RWPE2 (cell line): ENCODE data around the gene PRSS50.
"Not testable (repeated sequence)": the region's sequence is repeated elsewhere in the genome, so short reads cannot be mapped to it uniquely, and the experiment has no call there.

ENCODE experiments used
- ATAC-seq: fragments of 200-7000 bp; cut with Tn5 transposase; 3 replicates; pipeline ENCODE4 v1.9.1; 2021; ENCODE audit warnings: low read depth
- DNase-seq: peaks from one replicate; pipeline ENCODE4 v3.0.0-alpha.2; 2020; ENCODE audit warnings: low spot score
- H3K27ac ChIP-seq: fragments of 450-650 bp; 2 replicates; pipeline ENCODE4 v1.5.1; 2017; ENCODE audit warnings: mild to moderate bottlenecking; ENCODE audit not compliant: poor library complexity, severe bottlenecking
- H3K27me3 ChIP-seq: fragments of 250-450 bp; sonication (Bioruptor Pico); 2 replicates; pipeline ENCODE4 v1.5.1; 2021; ENCODE audit warnings: mild to moderate bottlenecking, moderate library complexity; ENCODE audit not compliant: insufficient read depth, poor library complexity, severe bottlenecking
- H3K36me3 ChIP-seq: fragments of 250-450 bp; sonication (Bioruptor Pico); 2 replicates; pipeline ENCODE4 v1.5.1; 2020; ENCODE audit warnings: low read depth, mild to moderate bottlenecking, moderate library complexity
- H3K4me1 ChIP-seq: fragments of 250-450 bp; sonication (Bioruptor Pico); 2 replicates; pipeline ENCODE4 v1.5.1; 2021; ENCODE audit warnings: mild to moderate bottlenecking, moderate library complexity; ENCODE audit not compliant: insufficient read depth, poor library complexity, severe bottlenecking
- H3K4me3 ChIP-seq: fragments of 250-450 bp; sonication (Bioruptor Pico); 2 replicates; pipeline ENCODE4 v1.5.1; 2021; ENCODE audit warnings: mild to moderate bottlenecking, moderate library complexity; ENCODE audit not compliant: severe bottlenecking
- H3K9me3 ChIP-seq: fragments of 250-450 bp; sonication (Bioruptor Pico); 2 replicates; pipeline ENCODE4 v1.5.1; 2021; ENCODE audit warnings: mild to moderate bottlenecking, moderate library complexity; ENCODE audit not compliant: severe bottlenecking
- TF ChIP-seq, protein P1 (sequence below): fragments of 450-650 bp; IDR thresholded peaks from one replicate; pipeline ENCODE4 v1.5.1; 2017; ENCODE audit warnings: mild to moderate bottlenecking, moderate library complexity; ENCODE audit not compliant: poor library complexity, severe bottlenecking

PRSS50 gene

DNA sequence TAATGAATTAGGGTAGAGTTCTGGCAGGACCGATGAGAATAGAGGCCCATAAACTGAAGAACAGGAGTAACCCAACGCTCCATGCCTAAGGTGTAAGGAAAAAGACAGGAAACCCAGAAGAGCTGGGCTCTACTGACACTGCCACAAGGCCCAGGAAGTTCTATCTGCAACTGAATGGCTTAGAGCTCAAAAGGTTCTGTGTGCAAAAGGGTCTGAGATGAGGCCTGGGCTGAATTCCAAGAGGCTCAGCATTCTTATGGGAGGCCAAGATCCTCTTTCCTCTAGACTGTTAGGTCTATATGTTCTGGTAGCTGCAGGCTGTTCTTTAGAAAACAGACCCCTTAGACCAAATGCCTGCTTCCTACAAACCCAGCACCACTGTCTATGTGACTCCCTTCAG lies 30.5 kb upstream of the PRSS50 start:
- DNase-seq = no peak
- TF ChIP-seq, protein P1, sequence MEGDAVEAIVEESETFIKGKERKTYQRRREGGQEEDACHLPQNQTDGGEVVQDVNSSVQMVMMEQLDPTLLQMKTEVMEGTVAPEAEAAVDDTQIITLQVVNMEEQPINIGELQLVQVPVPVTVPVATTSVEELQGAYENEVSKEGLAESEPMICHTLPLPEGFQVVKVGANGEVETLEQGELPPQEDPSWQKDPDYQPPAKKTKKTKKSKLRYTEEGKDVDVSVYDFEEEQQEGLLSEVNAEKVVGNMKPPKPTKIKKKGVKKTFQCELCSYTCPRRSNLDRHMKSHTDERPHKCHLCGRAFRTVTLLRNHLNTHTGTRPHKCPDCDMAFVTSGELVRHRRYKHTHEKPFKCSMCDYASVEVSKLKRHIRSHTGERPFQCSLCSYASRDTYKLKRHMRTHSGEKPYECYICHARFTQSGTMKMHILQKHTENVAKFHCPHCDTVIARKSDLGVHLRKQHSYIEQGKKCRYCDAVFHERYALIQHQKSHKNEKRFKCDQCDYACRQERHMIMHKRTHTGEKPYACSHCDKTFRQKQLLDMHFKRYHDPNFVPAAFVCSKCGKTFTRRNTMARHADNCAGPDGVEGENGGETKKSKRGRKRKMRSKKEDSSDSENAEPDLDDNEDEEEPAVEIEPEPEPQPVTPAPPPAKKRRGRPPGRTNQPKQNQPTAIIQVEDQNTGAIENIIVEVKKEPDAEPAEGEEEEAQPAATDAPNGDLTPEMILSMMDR = no peak
- Histone ChIP-seq H3K4me3 (no peak overlapping the region), H3K27me3 (no peaks in the 10 kb centered on the region), H3K9me3 (no peaks in the 10 kb centered on the region), H3K36me3 (no peaks in the 10 kb centered on the region), H3K4me1 (no peaks in the 10 kb centered on the region), H3K27ac (no peak overlapping the region)
- ATAC-seq = no peak

DNA sequence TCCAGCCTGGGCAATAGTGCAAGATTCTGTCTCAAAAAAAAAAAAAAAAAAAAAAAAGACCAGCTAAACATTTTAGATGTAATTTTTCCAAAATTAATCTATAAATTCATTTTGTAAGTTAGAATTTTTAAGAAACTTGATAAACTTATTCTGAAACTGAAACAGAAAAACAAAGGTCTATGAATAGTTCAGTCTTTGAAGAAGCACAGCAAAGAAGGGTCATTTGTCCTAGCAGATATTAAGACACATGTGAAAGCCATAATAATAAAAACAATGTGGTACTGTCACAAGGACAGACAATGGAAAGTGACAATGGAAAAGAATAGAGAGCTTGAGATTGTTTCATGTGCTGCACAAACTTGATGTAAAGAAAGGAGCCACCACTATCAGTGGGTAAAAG lies 29.0 kb upstream of the PRSS50 start:
- TF ChIP-seq, protein P1 = no peak

GRCh38 chr3:46742992-46743585 lies 25.4 kb upstream of the PRSS50 start:
- no peak for ATAC-seq
- no peak for DNase-seq
- TF ChIP-seq, protein P1 = no peak

More for the DNA sequence above, 29.0 kb upstream of the PRSS50 start:
- no peaks in the 10 kb centered on the region for H3K9me3 ChIP-seq
- H3K4me3 ChIP-seq = no peak overlapping the region
- H3K27ac ChIP-seq = no peak overlapping the region
- no peaks in the 10 kb centered on the region for H3K4me1 ChIP-seq
- H3K27me3 ChIP-seq = no peaks in the 10 kb centered on the region
- no peak for DNase-seq
- no peaks in the 10 kb centered on the region for H3K36me3 ChIP-seq
- no peak for ATAC-seq

GRCh38 chr3:46739565-46739964 lies 21.9 kb upstream of the PRSS50 start:
- DNase-seq, H3K27me3 ChIP-seq, H3K36me3 ChIP-seq, H3K4me1 ChIP-seq, ATAC-seq, H3K9me3 ChIP-seq, H3K27ac ChIP-seq, H3K4me3 ChIP-seq: not testable (repeated sequence)

More at GRCh38 chr3:46742992-46743585, 25.4 kb upstream of the PRSS50 start:
- H3K27me3 ChIP-seq = no peaks in the 10 kb centered on the region
- no peaks in the 10 kb centered on the region for H3K4me1 ChIP-seq
- no peak overlapping the region for H3K4me3 ChIP-seq
- no peak overlapping the region for H3K27ac ChIP-seq
- H3K36me3 ChIP-seq = no peaks in the 10 kb centered on the region
- no peaks in the 10 kb centered on the region for H3K9me3 ChIP-seq

DNA sequence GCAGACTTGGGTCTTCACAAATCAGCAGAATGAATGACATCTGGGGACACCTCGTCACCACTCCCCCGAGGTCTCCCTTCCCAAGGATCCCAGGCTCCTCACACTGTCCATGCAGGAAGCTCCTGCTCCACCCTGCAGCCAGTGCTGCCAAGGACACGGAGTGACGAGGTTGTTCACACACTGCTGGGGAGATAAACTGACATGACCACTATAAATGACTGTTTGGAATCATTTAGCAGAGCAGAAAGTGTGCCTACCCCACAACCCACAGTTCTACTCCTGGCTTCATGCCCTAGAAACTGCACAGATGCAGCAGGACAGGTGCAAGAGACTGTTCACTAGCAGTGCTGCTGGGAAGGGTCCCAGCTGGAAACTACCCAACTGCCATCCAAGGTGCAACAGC lies 19.7 kb upstream of the PRSS50 start:
- no peak for DNase-seq
- H3K27ac ChIP-seq = no peak overlapping the region
- H3K4me3 ChIP-seq = no peak overlapping the region
- H3K9me3 ChIP-seq = no peaks in the 10 kb centered on the region
- no peaks in the 10 kb centered on the region for H3K4me1 ChIP-seq
- no peak for ATAC-seq
- TF ChIP-seq, protein P1 = no peak
- H3K27me3 ChIP-seq = no peaks in the 10 kb centered on the region
- H3K36me3 ChIP-seq = no peaks in the 10 kb centered on the region
